Osteocyte (in vitro differentiated cells): ENCODE results near the gene ZSCAN20. TPM values are rescaled to one million over a fixed set of nuclear protein-coding genes. Genes with fewer than 3 reads are reported as not detected.

Experiments
- DNase-seq: peaks from one replicate; pipeline ENCODE4 v3.0.0; 2021; ENCODE audit warnings: mixed read lengths; ENCODE audit not compliant: unreplicated experiment; ENCODE audit errors: extremely low spot score
- H3K27ac Mint-ChIP-seq: one replicate; pipeline ENCODE4 v1.8.0; 2021; ENCODE audit warnings: mild to moderate bottlenecking, mixed read lengths; ENCODE audit not compliant: unreplicated experiment
- H3K27me3 Mint-ChIP-seq: one replicate; pipeline ENCODE4 v1.8.0; 2021; ENCODE audit warnings: mixed read lengths; ENCODE audit not compliant: unreplicated experiment
- H3K36me3 Mint-ChIP-seq: one replicate; pipeline ENCODE4 v1.8.0; 2021; ENCODE audit warnings: mixed read lengths; ENCODE audit not compliant: unreplicated experiment
- H3K4me1 Mint-ChIP-seq: one replicate; pipeline ENCODE4 v1.8.0; 2021; ENCODE audit warnings: mixed read lengths; ENCODE audit not compliant: unreplicated experiment
- H3K4me3 Mint-ChIP-seq: one replicate; pipeline ENCODE4 v1.8.0; 2021; ENCODE audit warnings: mild to moderate bottlenecking, moderate library complexity, mixed read lengths; ENCODE audit not compliant: unreplicated experiment
- H3K9me3 Mint-ChIP-seq: one replicate; pipeline ENCODE4 v1.8.0; 2021; ENCODE audit warnings: mixed read lengths; ENCODE audit not compliant: unreplicated experiment
- total RNA-seq: library from RNA; stranded (reverse); gene quantifications from 2 replicates; pipeline ENCODE4 v1.2.1, GENCODE V29; 2021
- TF ChIP-seq, protein P1 (sequence below): fragments of 200-600 bp; sonication (generic); IDR thresholded peaks from 2 replicates; pipeline ENCODE4 v1.5.0; 2021; ENCODE audit warnings: antibody characterized with exemption, mild to moderate bottlenecking, moderate library complexity

Gene ZSCAN20
- total RNA-seq, 1 donor from 2014 or later = 7.3 TPM

DNA sequence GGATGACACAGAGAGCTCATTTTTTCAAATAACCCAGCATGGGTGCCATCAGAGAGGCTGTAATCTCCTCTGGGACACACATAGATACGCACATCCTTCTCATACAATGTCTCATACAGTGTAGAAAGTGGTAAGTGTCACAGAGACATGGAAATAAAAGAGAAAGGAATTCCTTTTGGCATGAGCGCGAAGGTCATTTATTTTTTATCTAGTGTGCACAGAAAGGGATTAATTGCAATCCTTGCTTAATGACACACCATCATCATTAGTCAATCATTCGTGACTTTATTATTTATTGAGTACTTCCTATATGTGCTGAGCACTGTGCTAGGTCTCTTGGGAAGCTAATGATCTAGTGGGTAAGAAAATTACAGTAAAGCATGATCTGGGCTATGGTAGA is 5.0 kb downstream of the ZSCAN20 start:
- Mint-ChIP-seq H3K4me3 (no peak overlapping the region), H3K27ac (no peak overlapping the region), H3K9me3 (no peaks in the 10 kb centered on the region), H3K36me3 (peaks cover 16% of the 10 kb centered on the region), H3K27me3 (no peaks in the 10 kb centered on the region), H3K4me1 (peaks cover 11% of the 10 kb centered on the region)
- DNase-seq = no peak
- TF ChIP-seq, protein P1, sequence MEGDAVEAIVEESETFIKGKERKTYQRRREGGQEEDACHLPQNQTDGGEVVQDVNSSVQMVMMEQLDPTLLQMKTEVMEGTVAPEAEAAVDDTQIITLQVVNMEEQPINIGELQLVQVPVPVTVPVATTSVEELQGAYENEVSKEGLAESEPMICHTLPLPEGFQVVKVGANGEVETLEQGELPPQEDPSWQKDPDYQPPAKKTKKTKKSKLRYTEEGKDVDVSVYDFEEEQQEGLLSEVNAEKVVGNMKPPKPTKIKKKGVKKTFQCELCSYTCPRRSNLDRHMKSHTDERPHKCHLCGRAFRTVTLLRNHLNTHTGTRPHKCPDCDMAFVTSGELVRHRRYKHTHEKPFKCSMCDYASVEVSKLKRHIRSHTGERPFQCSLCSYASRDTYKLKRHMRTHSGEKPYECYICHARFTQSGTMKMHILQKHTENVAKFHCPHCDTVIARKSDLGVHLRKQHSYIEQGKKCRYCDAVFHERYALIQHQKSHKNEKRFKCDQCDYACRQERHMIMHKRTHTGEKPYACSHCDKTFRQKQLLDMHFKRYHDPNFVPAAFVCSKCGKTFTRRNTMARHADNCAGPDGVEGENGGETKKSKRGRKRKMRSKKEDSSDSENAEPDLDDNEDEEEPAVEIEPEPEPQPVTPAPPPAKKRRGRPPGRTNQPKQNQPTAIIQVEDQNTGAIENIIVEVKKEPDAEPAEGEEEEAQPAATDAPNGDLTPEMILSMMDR = no peak

DNA sequence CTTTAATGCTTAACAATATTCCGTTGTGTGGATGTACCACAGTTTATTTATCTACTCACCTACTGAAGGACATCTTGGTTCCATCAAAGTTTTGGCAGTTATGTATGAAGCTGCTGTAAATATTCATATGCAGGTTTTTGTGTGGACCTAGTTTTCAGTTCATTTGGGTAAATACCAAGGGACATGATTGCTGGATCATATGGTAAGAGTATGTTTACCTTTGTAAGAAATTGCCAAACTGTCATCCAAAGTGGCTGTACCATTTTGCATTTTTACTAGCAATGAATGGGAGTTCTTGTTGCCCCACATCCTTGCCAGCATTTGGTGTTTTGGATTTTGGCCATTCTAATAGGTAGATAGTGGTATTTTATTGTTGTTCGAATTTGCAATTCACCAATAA is 10.0 kb downstream of the ZSCAN20 start:
- H3K9me3 Mint-ChIP-seq = peaks cover 23% of the 10 kb centered on the region
- peaks cover 53% of the 10 kb centered on the region for H3K36me3 Mint-ChIP-seq
- no peak overlapping the region for H3K27ac Mint-ChIP-seq
- TF ChIP-seq, protein P1 = no peak
- no peak overlapping the region for H3K4me3 Mint-ChIP-seq
- H3K4me1 Mint-ChIP-seq = no peaks in the 10 kb centered on the region
- H3K27me3 Mint-ChIP-seq = no peaks in the 10 kb centered on the region
- no peak for DNase-seq

DNA sequence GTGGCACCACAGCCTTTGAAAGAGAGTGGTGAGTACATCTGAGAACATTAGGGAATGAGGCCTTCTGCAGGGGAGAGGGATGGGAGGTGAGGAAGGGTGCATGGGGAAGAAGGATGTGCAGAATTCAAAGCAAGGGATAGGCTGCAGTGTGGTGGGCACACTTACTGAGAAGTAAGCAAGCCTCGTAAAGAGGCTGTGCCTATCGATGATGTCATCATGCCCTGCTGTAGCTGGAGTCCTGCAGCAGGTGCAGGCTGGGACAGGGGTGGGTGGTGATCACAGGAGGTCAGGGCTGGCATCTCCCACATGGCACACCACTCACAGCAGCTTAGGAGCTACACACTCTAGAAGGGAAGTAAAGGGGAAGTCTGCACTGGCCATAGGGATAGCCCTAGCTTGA is 16.2 kb downstream of the ZSCAN20 start:
- Mint-ChIP-seq H3K27ac (no peak overlapping the region), H3K36me3 (peaks cover 76% of the 10 kb centered on the region), H3K9me3 (peaks cover 37% of the 10 kb centered on the region), H3K27me3 (no peaks in the 10 kb centered on the region), H3K4me3 (no peak overlapping the region), H3K4me1 (no peaks in the 10 kb centered on the region)
- no peak for DNase-seq
- TF ChIP-seq, protein P1 = no peak

DNA sequence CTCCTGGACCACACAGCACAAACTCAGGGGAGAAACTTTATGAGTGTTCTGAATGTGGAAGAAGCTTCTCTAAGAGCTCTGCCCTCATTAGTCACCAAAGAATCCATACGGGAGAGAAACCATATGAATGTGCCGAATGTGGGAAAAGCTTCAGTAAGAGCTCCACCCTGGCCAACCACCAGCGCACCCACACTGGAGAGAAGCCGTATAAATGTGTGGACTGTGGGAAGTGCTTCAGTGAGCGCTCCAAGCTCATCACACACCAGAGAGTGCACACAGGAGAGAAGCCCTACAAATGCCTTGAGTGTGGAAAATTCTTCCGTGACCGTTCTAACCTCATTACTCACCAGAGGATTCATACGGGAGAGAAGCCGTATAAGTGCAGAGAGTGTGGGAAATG is 22.5 kb downstream of the ZSCAN20 start:
- Mint-ChIP-seq H3K36me3 (peaks cover 62% of the 10 kb centered on the region), H3K4me3 (no peak overlapping the region), H3K9me3 (peaks cover 62% of the 10 kb centered on the region), H3K4me1 (no peaks in the 10 kb centered on the region), H3K27ac (no peak overlapping the region), H3K27me3 (no peaks in the 10 kb centered on the region)
- no peak for DNase-seq
- TF ChIP-seq, protein P1 = no peak

DNA sequence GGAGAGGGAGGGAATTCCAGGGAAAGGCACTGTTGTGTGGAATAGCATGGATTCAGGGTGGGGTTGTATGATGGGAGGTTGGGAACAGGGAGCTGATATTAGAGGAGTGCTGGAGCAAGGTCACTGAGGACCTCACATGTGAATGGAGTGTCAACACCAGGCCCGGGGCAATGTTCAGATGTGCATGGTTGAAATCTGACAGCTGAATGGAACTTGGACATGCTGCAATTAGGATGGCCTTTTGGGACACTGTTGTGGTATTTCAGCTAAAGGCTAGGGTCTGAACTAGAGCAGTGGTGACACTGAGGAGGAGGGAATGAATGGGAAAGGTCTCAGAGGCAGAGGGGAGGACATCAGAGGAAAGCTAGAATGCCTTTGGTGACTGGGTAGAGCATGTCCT is 25.0 kb downstream of the ZSCAN20 start:
- Mint-ChIP-seq H3K4me3 (no peak overlapping the region), H3K4me1 (peaks cover 2% of the 10 kb centered on the region), H3K27ac (no peak overlapping the region), H3K36me3 (peaks cover 40% of the 10 kb centered on the region), H3K27me3 (no peaks in the 10 kb centered on the region), H3K9me3 (peaks cover 49% of the 10 kb centered on the region)
- DNase-seq = no peak
- TF ChIP-seq, protein P1 = no peak
